ENCODE data around the gene KLHL29.

Gene KLHL29

GRCh38 chr2:23568626-23569190, 183.7 kb downstream of the KLHL29 start:
- DNase-seq (ENCODE audit: low read depth in 2 of 2): no peak

DNA sequence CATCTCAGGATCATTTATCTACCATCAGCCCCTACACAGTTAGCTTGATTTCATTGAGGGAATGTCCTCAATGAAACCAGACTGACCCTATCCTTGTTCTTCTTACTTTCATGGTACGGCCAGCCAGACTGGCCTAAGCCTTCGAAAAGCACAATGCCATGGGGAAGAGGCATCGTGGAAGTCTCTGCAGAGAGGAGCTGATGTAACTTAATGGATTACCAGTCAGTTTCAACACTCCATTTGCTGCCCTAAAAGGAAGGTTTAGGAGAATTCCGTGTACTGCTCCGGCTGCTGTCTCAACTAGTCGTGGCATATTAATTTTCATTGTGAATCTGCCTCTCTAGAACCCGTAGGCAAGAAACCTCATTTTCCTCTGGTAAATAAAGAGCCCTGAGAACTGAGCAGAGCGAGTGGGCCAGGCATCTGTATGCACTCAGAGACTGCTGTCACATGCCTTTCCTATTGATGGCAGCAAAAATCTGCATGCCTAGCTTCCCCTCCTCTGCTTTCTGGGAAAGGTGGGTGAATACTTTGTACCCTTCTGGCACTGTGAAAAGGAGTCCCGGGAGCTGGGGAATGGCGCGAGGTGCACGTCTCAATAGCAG, 184.9 kb downstream of the KLHL29 start:
- no peak for DNase-seq (ENCODE audit: low read depth in 2 of 2)

DNA sequence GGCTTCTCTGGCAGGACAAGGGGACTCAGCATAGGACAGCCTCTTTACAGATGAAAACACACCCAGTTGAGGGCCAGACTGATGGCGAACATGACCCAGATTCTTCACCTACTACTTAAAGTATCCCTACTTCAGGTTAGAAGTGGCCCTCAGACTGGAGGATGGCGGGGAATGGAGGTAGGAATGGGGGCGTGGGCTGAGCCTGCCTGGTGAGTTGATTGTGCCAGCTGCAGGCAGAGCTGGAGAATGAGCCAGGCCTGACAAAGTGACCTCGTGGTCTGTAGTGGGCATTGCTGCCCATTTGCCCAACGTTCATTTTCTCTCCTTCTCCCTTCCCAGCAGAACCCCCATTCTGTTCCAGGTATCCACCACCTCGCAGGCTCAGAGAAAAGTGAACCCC, 186.1 kb downstream of the KLHL29 start:
- no peak for DNase-seq (ENCODE audit: low read depth in 2 of 2)

DNA sequence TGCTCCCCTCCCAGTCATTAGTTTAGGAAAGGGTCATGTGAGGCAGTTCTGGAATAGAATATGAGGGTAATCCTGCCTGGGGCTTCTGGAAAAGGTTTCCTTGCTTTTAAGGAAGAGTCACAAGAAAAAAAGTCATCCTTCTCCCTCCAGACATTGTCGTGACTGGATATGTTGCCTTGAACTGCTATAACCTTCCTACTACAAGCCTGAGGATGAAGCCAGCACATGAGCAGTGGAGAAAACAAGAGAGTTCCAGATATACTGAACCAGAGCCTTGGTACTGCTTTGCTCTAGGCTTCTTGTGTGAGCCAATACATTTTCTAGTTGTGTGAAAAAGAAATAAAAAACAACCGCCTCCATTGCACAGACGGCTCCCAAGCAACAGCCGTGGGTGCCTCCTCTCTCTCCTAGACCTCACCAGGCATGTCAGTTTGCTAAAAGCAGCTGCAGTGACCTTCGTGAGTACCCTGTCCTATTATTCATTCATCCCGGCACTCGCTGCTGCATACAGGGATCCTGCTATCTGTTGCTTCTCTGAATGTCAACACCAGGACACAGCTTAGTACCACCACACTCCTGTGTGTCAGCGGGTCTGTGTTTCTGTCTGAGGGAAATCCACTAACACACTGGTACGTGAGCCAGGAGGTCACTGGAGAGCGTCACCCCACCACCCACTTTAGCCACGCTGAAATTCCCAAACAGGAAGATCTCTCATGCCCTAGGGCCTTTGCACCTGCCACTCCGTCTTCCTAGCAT, 186.7 kb downstream of the KLHL29 start:
- no peak for DNase-seq (ENCODE audit: low read depth in 2 of 2)

- no peak for DNase-seq (ENCODE audit: low read depth in 2 of 2)
Measured at GRCh38 chr2:23574919-23575654, 190.1 kb downstream of the KLHL29 start.

DNA sequence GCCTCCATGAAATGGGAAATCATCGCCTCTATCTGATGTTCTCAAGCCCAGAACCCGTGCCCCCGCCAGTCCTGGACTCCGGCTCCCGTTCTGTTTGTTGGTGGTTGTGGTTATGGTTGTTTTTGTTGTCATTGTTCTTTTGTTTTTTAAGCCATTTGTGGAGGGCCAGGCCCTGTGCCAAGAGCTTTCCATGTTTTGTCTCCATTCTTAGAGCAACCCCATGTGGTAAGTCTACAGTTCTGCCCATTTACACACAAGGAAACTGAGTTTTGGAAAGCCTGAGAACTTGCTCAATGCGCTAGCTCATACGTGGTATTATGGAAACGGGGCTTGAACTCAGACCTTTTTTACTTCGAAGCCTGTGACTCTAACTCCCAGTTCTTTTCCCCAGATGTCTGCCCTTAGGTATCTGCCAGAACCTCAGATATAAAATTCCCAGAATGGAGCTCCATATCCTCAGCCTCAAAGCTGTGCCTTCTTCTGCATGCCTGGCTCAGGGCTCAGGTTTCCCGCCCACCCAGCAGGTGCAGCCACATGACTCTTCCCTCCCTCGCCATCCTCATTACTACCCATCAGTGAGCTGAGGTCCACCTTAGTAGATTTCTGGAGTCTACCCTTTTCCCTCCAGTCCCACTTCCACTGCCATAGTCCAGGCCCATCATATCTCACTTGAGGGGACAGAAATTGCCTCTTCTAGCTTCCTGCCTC, 194.1 kb downstream of the KLHL29 start:
- DNase-seq (ENCODE audit: low read depth in 2 of 2): no peak

DNA sequence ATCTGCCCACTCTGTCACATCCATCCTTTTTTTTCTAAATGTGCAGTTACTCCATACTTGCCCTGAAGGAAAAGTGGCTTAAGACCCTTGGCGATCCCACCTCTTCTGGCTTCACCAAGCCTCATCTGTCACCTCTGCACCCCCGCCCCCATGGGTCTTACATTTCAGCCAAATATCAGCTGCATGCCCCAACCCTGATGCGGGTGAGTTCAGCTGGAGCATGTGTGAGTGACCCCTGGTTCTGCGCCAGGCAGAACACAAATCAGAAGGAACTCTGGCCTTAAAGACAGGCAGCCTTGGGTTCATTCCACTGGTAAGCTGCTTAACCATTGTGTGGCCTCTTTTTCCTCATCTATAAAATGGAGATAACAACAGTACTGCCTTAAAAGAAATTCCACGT, 194.7 kb downstream of the KLHL29 start:
- DNase-seq (ENCODE audit: low read depth in 2 of 2): no peak

- no peak for DNase-seq (ENCODE audit: low read depth in 2 of 2)
Measured at GRCh38 chr2:23583467-23583866, 198.5 kb downstream of the KLHL29 start.

- no peak for DNase-seq (ENCODE audit: low read depth in 2 of 2)
Measured at GRCh38 chr2:23584054-23584745, 199.2 kb downstream of the KLHL29 start.

GRCh38 chr2:23585273-23586170, 200.5 kb downstream of the KLHL29 start:
- DNase-seq (ENCODE audit: low read depth in 2 of 2): no peak

- no peak for DNase-seq (ENCODE audit: low read depth in 2 of 2)
Measured at GRCh38 chr2:23586741-23587306, 201.8 kb downstream of the KLHL29 start.

- DNase-seq (ENCODE audit: low read depth in 2 of 2): no peak
Measured at GRCh38 chr2:23587341-23587880, 202.4 kb downstream of the KLHL29 start.

DNA sequence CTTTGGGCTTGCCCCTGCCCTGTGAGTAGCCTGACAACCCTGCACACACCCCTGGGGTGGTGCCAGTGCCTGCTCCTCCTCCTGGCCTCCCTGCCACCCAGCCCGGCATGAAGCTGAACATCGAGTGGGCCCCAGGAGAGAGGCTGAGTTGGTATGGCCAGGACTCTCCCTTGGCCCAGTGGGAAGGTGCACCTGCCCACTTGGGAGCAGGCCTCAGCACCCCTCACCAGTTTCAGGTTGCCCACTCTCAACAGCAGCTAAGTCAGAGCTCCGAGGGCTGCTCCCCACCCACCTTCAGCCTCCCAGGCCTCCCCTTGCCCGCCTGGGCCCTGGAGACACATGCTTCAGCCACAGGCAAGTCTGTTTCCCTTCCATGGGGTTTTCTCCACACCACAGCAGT, 203.1 kb downstream of the KLHL29 start:
- DNase-seq (ENCODE audit: low read depth in 2 of 2): no peak

- no peak for DNase-seq (ENCODE audit: low read depth in 2 of 2)
Measured at GRCh38 chr2:23588508-23589201, 203.7 kb downstream of the KLHL29 start.

DNA sequence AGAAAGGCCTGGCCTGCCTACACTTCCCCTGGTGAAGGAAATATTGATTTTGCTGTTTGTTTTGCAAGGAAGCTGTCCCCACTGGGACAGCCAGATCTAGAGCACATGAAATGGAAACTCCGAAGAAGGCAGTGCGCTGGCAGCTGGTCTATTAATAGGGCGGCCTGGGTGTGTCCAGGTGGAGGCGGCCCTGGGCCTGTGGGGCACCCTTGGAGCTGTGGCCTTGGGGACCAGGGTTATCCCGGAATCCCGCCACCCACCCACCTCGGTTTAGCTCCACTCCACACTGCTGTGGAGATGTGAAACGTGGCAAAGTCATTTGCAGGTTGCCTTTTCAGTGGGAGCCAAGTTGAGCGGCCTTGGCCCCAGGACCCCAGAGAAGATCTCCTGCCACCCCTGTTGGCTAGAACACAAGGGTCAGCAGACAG, 204.3 kb downstream of the KLHL29 start:
- DNase-seq (ENCODE audit: low read depth in 2 of 2): no peak

DNA sequence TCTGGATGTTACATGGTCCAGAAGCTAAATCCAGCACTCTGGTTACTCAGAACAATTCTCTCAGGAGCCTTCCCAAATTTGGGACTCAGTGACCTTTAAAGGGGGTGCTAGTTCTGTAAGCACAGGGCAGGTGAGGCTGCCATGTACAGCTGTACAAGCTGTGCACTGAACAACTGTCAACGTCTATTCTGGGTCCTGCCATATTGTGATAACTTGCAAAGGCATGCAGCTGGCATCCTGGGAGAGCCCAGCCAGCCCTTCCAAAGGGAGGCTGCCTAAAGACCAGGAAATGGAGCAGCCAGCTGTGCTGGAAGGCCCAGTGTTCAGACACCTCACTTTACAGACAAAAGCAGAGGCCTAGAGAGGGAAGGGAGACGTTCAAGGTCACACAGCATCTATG, 204.8 kb downstream of the KLHL29 start:
- DNase-seq (ENCODE audit: low read depth in 2 of 2): no peak

- no peak for DNase-seq (ENCODE audit: low read depth in 2 of 2)
Measured at GRCh38 chr2:23590241-23590869, 205.4 kb downstream of the KLHL29 start.

- DNase-seq (ENCODE audit: low read depth in 2 of 2): no peak
Measured at GRCh38 chr2:23591111-23591510, 206.1 kb downstream of the KLHL29 start.

All from stimulated activated CD4-positive, alpha-beta T cell treated with anti-CD3 and anti-CD28 coated beads, Interleukin-12 subunit alpha, Interleukin-12 subunit beta, amount 100 ng/mL, for 24 hours (primary cell).